PC-3 (cell line): ENCODE results near the gene STXBP6.

ENCODE experiments used
- EZH2 ChIP-seq: fragments of 300-600 bp; sonication (generic); IDR thresholded peaks from one replicate; pipeline ENCODE4 v1.6.1; 2017; ENCODE audit warnings: antibody characterized with exemption, mild to moderate bottlenecking, low read length; ENCODE audit not compliant: unreplicated experiment
- TF ChIP-seq, protein P1 (sequence below): fragments of 300-600 bp; sonication (generic); conservative IDR thresholded peaks from 2 replicates; pipeline ENCODE4 v1.5.1; 2017; ENCODE audit warnings: antibody characterized with exemption, low read depth, mild to moderate bottlenecking, low read length

GRCh38 chr14:25053585-25053984, 3.6 kb upstream of the STXBP6 start:
- no peak for TF ChIP-seq EZH2
- TF ChIP-seq, protein P1, sequence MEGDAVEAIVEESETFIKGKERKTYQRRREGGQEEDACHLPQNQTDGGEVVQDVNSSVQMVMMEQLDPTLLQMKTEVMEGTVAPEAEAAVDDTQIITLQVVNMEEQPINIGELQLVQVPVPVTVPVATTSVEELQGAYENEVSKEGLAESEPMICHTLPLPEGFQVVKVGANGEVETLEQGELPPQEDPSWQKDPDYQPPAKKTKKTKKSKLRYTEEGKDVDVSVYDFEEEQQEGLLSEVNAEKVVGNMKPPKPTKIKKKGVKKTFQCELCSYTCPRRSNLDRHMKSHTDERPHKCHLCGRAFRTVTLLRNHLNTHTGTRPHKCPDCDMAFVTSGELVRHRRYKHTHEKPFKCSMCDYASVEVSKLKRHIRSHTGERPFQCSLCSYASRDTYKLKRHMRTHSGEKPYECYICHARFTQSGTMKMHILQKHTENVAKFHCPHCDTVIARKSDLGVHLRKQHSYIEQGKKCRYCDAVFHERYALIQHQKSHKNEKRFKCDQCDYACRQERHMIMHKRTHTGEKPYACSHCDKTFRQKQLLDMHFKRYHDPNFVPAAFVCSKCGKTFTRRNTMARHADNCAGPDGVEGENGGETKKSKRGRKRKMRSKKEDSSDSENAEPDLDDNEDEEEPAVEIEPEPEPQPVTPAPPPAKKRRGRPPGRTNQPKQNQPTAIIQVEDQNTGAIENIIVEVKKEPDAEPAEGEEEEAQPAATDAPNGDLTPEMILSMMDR, result no peak
